HEK293 (cell line): ENCODE data around the gene HRK.
A peak's percentile ranks its signal among the peaks of the same experiment; 100 is the strongest.

Experiments used
- CTCF ChIA-PET: fragments of 350-600 bp; formaldehyde crosslinking; extraction: SDS; loops from one replicate; lab custom pipeline; 2021; ENCODE audit warnings: antibody characterized with exemption; lab: Yijun Ruan, JAX
- POLR2A ChIA-PET: fragments of 300-600 bp; formaldehyde crosslinking; extraction: SDS; loops from one replicate; lab custom pipeline; 2020; ENCODE audit warnings: antibody characterized with exemption, inconsistent platforms; lab: Yijun Ruan, JAX
- H3K27ac ChIP-seq: fragments of 200-500 bp; sonication (Bioruptor generic); 2 replicates; pipeline ENCODE4 v1.5.1; 2014; ENCODE audit warnings: low read depth, low read length, control low read depth, inconsistent platforms; ENCODE audit errors: extremely low read depth
- H3K36me3 ChIP-seq, 2 experiments: fragments of 200-500 bp in 1 of 2; sonication (Bioruptor generic) in 1 of 2; 1 replicate in 1 of 2; 2 replicates in 1 of 2; pipeline ENCODE4 v1.5.1; 2014 to 2017; ENCODE audit warnings: inconsistent platforms in 2 of 2, low read length in 2 of 2; ENCODE audit not compliant: control insufficient read depth in 2 of 2, insufficient read depth in 1 of 2
- H3K4me1 ChIP-seq: fragments of 200-500 bp; sonication (Bioruptor generic); 2 replicates; pipeline ENCODE4 v1.5.1; 2014; ENCODE audit warnings: mild to moderate bottlenecking, low read length, inconsistent platforms; ENCODE audit not compliant: control insufficient read depth, insufficient read depth
- H3K4me3 ChIP-seq: 2 replicates; pipeline ENCODE4 v1.5.1; 2011; ENCODE audit warnings: low read depth, mild to moderate bottlenecking, control low read depth, low read length, moderate library complexity
- H3K9me3 ChIP-seq: fragments of 200-500 bp; sonication (Bioruptor generic); 2 replicates; pipeline ENCODE4 v1.5.1; 2014; ENCODE audit warnings: low read depth, low read length, inconsistent platforms; ENCODE audit not compliant: control insufficient read depth, insufficient read depth
- BCL11B ChIP-seq: fragments of 450-650 bp; formaldehyde crosslinking; IDR thresholded peaks from 2 replicates; pipeline ENCODE4 v1.5.1; 2016; ENCODE audit warnings: low read depth, missing biosample characterization, missing genetic modification characterization
- INSM2 ChIP-seq: fragments of 450-650 bp; formaldehyde crosslinking; IDR thresholded peaks from 2 replicates; pipeline ENCODE4 v1.5.1; 2016; ENCODE audit warnings: missing biosample characterization, missing genetic modification characterization
- KLF16 ChIP-seq: fragments of 450-650 bp; formaldehyde crosslinking; IDR thresholded peaks from 2 replicates; pipeline ENCODE4 v1.5.1; 2017; ENCODE audit warnings: missing biosample characterization, missing genetic modification characterization
- SCRT2 ChIP-seq: fragments of 450-650 bp; formaldehyde crosslinking; IDR thresholded peaks from 2 replicates; pipeline ENCODE4 v1.5.1; 2016; ENCODE audit warnings: missing biosample characterization, missing genetic modification characterization
- ZBTB21 ChIP-seq: fragments of 450-650 bp; formaldehyde crosslinking; IDR thresholded peaks from 2 replicates; pipeline ENCODE4 v1.5.1; 2017; ENCODE audit warnings: missing biosample characterization, missing genetic modification characterization
- ZBTB26 ChIP-seq: fragments of 450-650 bp; formaldehyde crosslinking; optimal IDR thresholded peaks from 2 replicates; pipeline ENCODE3; 2016; ENCODE audit warnings: missing biosample characterization, mild to moderate bottlenecking, missing genetic modification characterization
- ZFP41 ChIP-seq: fragments of 450-650 bp; formaldehyde crosslinking; IDR thresholded peaks from 2 replicates; pipeline ENCODE4 v1.5.1; 2016; ENCODE audit warnings: missing biosample characterization, missing genetic modification characterization, borderline replicate concordance
- ZFP69B ChIP-seq: fragments of 450-650 bp; formaldehyde crosslinking; IDR thresholded peaks from 2 replicates; pipeline ENCODE4 v1.5.1; 2016; ENCODE audit warnings: missing biosample characterization, missing genetic modification characterization
- ZNF140 ChIP-seq: fragments of 450-650 bp; formaldehyde crosslinking; IDR thresholded peaks from 2 replicates; pipeline ENCODE4 v1.5.1; 2016; ENCODE audit warnings: missing biosample characterization, missing genetic modification characterization
- ZNF221 ChIP-seq: fragments of 450-650 bp; formaldehyde crosslinking; IDR thresholded peaks from 2 replicates; pipeline ENCODE4 v1.5.1; 2017; ENCODE audit warnings: missing biosample characterization, missing genetic modification characterization, borderline replicate concordance
- ZNF23 ChIP-seq: fragments of 450-650 bp; formaldehyde crosslinking; IDR thresholded peaks from 2 replicates; pipeline ENCODE4 v1.5.1; 2016; ENCODE audit warnings: missing biosample characterization, missing genetic modification characterization, borderline replicate concordance
- ZNF24 ChIP-seq: fragments of 450-650 bp; formaldehyde crosslinking; IDR thresholded peaks from 2 replicates; pipeline ENCODE4 v1.5.1; 2016; ENCODE audit warnings: missing biosample characterization, missing genetic modification characterization
- ZNF394 ChIP-seq: fragments of 450-650 bp; formaldehyde crosslinking; IDR thresholded peaks from 2 replicates; pipeline ENCODE4 v1.5.1; 2016; ENCODE audit warnings: missing biosample characterization, missing genetic modification characterization, mild to moderate bottlenecking, moderate library complexity, borderline replicate concordance
- ZNF398 ChIP-seq: fragments of 450-650 bp; formaldehyde crosslinking; IDR thresholded peaks from 2 replicates; pipeline ENCODE4 v1.5.1; 2017; ENCODE audit warnings: missing biosample characterization, missing genetic modification characterization
- ZNF521 ChIP-seq: fragments of 450-650 bp; formaldehyde crosslinking; IDR thresholded peaks from 2 replicates; pipeline ENCODE4 v1.5.1; 2017; ENCODE audit warnings: missing biosample characterization, mild to moderate bottlenecking, missing genetic modification characterization
- ZNF548 ChIP-seq: fragments of 450-650 bp; formaldehyde crosslinking; IDR thresholded peaks from 2 replicates; pipeline ENCODE4 v1.5.1; 2016; ENCODE audit warnings: missing biosample characterization, missing genetic modification characterization
- ZNF596 ChIP-seq: fragments of 450-650 bp; IDR thresholded peaks from 2 replicates; pipeline ENCODE4 v1.5.0; 2018; ENCODE audit warnings: missing biosample characterization, mild to moderate bottlenecking, missing genetic modification characterization, moderate library complexity
- ZSCAN4 ChIP-seq: fragments of 450-650 bp; formaldehyde crosslinking; IDR thresholded peaks from 2 replicates; pipeline ENCODE4 v1.5.1; 2017; ENCODE audit warnings: missing biosample characterization, missing genetic modification characterization
- TF ChIP-seq, protein P1 (sequence below): fragments of 450-650 bp; formaldehyde crosslinking; IDR thresholded peaks from 2 replicates; pipeline ENCODE4 v1.5.1; 2016; ENCODE audit warnings: missing biosample characterization, missing genetic modification characterization
- TF ChIP-seq, protein P2 (sequence below): fragments of 450-650 bp; formaldehyde crosslinking; IDR thresholded peaks from 2 replicates; pipeline ENCODE4 v1.5.1; 2016; ENCODE audit warnings: missing biosample characterization, missing genetic modification characterization
- TF ChIP-seq, protein P3 (sequence below): fragments of 450-650 bp; formaldehyde crosslinking; IDR thresholded peaks from 2 replicates; pipeline ENCODE4 v1.5.1; 2016; ENCODE audit warnings: missing biosample characterization, missing genetic modification characterization
- TF ChIP-seq, protein P4 (sequence below): fragments of 450-650 bp; formaldehyde crosslinking; IDR thresholded peaks from 2 replicates; pipeline ENCODE4 v1.5.1; 2016; ENCODE audit warnings: missing biosample characterization, missing genetic modification characterization

HRK gene

DNA sequence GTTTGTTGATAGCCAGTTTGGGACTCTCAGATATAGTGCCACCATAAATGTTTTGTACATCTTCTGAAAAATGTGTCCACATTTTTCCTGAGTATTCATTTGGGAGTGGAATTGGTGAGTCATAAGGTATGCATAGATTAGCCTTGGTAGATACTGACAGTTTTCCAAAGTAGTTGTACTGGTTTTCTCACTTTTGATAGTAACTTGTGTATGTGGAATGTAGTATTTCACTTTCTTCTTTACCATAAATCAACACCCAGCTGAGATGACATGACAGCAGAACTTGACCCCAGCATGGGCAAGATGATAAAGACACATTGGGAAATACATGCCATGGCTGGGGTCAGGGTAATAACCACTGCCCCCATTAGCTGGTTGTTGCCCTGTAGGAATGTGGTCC, 34.9 kb upstream of the HRK start (continued):
- TF ChIP-seq ZNF23 (tag by site-specific recombination) (no peak), ZNF596 (tag by site-specific recombination) (no peak), BCL11B (tag by site-specific recombination) (no peak), ZNF221 (tag by site-specific recombination) (no peak), SCRT2 (tag by site-specific recombination) (no peak), ZFP69B (tag by site-specific recombination) (no peak), ZSCAN4 (tag by site-specific recombination) (no peak), ZBTB21 (tag by site-specific recombination) (no peak), ZBTB26 (tag by site-specific recombination) (no peak), INSM2 (tag by site-specific recombination) (0 out of 2 replicates have a peak, but pooled peaks have one; percentile 24)
- TF ChIP-seq, protein P1, sequence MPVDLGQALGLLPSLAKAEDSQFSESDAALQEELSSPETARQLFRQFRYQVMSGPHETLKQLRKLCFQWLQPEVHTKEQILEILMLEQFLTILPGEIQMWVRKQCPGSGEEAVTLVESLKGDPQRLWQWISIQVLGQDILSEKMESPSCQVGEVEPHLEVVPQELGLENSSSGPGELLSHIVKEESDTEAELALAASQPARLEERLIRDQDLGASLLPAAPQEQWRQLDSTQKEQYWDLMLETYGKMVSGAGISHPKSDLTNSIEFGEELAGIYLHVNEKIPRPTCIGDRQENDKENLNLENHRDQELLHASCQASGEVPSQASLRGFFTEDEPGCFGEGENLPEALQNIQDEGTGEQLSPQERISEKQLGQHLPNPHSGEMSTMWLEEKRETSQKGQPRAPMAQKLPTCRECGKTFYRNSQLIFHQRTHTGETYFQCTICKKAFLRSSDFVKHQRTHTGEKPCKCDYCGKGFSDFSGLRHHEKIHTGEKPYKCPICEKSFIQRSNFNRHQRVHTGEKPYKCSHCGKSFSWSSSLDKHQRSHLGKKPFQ (tag by site-specific recombination), result no peak
- TF ChIP-seq, protein P2, sequence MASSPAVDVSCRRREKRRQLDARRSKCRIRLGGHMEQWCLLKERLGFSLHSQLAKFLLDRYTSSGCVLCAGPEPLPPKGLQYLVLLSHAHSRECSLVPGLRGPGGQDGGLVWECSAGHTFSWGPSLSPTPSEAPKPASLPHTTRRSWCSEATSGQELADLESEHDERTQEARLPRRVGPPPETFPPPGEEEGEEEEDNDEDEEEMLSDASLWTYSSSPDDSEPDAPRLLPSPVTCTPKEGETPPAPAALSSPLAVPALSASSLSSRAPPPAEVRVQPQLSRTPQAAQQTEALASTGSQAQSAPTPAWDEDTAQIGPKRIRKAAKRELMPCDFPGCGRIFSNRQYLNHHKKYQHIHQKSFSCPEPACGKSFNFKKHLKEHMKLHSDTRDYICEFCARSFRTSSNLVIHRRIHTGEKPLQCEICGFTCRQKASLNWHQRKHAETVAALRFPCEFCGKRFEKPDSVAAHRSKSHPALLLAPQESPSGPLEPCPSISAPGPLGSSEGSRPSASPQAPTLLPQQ, result no peak
- TF ChIP-seq, all 188 proteins: peak for 4

DNA sequence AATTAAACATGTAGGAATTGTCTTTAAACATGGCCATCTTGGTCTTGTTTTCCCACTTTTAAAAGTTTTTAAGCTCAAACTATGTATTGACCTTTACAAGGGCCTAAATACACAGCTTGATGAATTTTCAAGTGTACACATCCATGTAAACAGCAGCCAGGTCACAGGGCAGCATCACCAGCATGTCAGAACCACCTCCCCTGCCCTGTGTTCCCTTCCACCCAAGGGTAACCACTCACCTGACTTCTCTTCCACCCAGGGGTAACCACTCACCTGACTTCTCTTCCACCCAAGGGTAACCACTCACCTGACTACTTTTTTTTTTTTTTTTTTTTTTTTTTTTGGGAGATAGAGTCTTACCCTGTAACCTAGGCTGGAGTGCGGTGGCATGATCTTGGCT, 34.1 kb upstream of the HRK start:
- Histone ChIP-seq H3K4me3 (no peak overlapping the region), H3K27ac (no peak overlapping the region), H3K36me3 (peaks cover 0 to 4% of the 10 kb centered on the region in 2 experiments; a peak in 2 of 3 replicates), H3K4me1 (peaks cover 21% of the 10 kb centered on the region), H3K9me3 (no peaks in the 10 kb centered on the region)
- ChIA-PET CTCF (no interaction called here), POLR2A (no interaction called here)
- TF ChIP-seq, protein P3, sequence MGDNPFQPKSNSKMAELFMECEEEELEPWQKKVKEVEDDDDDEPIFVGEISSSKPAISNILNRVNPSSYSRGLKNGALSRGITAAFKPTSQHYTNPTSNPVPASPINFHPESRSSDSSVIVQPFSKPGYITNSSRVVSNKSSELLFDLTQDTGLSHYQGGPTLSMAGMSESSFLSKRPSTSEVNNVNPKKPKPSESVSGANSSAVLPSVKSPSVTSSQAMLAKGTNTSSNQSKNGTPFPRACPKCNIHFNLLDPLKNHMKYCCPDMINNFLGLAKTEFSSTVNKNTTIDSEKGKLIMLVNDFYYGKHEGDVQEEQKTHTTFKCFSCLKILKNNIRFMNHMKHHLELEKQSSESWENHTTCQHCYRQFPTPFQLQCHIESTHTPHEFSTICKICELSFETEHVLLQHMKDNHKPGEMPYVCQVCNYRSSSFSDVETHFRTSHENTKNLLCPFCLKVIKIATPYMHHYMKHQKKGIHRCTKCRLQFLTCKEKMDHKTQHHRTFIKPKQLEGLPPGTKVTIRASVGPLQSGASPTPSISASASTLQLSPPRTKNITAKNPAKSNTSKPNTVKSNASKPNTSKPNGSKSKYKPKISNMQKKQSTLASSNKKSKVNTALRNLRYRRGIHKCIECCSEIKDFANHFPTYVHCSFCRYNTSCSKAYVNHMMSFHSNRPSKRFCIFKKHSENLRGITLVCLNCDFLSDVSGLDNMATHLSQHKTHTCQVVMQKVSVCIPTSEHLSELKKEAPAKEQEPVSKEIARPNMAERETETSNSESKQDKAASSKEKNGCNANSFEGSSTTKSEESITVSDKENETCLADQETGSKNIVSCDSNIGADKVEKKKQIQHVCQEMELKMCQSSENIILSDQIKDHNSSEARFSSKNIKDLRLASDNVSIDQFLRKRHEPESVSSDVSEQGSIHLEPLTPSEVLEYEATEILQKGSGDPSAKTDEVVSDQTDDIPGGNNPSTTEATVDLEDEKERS (tag by site-specific recombination), result no peak
- no peak for TF ChIP-seq ZNF548 (tag by site-specific recombination)
- no peak for TF ChIP-seq ZFP69B (tag by site-specific recombination)
- TF ChIP-seq KLF16 (tag by site-specific recombination), result no peak
- TF ChIP-seq ZNF394 (tag by site-specific recombination), result no peak
- TF ChIP-seq ZNF140 (tag by site-specific recombination), result no peak
- no peak for TF ChIP-seq ZNF398 (tag by site-specific recombination)
- no peak for TF ChIP-seq ZFP41 (tag by site-specific recombination)
- no peak for TF ChIP-seq ZNF24 (tag by site-specific recombination)
- TF ChIP-seq, protein P4, sequence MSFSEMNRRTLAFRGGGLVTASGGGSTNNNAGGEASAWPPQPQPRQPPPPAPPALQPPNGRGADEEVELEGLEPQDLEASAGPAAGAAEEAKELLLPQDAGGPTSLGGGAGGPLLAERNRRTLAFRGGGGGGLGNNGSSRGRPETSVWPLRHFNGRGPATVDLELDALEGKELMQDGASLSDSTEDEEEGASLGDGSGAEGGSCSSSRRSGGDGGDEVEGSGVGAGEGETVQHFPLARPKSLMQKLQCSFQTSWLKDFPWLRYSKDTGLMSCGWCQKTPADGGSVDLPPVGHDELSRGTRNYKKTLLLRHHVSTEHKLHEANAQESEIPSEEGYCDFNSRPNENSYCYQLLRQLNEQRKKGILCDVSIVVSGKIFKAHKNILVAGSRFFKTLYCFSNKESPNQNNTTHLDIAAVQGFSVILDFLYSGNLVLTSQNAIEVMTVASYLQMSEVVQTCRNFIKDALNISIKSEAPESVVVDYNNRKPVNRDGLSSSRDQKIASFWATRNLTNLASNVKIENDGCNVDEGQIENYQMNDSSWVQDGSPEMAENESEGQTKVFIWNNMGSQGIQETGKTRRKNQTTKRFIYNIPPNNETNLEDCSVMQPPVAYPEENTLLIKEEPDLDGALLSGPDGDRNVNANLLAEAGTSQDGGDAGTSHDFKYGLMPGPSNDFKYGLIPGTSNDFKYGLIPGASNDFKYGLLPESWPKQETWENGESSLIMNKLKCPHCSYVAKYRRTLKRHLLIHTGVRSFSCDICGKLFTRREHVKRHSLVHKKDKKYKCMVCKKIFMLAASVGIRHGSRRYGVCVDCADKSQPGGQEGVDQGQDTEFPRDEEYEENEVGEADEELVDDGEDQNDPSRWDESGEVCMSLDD (tag by site-specific recombination), result no peak
- TF ChIP-seq ZNF521 (tag by site-specific recombination), result no peak
